GM12878 (cell line): ENCODE results near the gene CENPX. TPM values are rescaled to one million over a fixed set of nuclear protein-coding genes. Genes with fewer than 3 reads are reported as not detected.

Experiments
- ATAC-seq: fragments of 200-7000 bp; cut with Tn5 transposase; 3 replicates; pipeline ENCODE4 v1.9.1; 2020; ENCODE audit warnings: mild to moderate bottlenecking, moderate library complexity
- BruUV-seq: library from RNA; stranded (reverse); fragments of 400-500 nt; replicated peaks from 2 replicates; lab custom pipeline; 2021; lab: Mats Ljungman, UMichigan
- CTCF ChIA-PET: fragments of 300-600 bp; sonication (Branson Sonifier 250); formaldehyde crosslinking; extraction: SDS; loops from one replicate; lab custom pipeline; 2021; ENCODE audit warnings: inconsistent platforms; lab: Yijun Ruan, JAX
- POLR2A ChIA-PET: fragments of 350-600 bp; formaldehyde crosslinking; extraction: SDS; loops from one replicate; lab custom pipeline; 2021; ENCODE audit warnings: inconsistent platforms; lab: Charles Lee
- RAD21 ChIA-PET: fragments of 300-600 bp; sonication (Branson Sonifier 250); formaldehyde crosslinking; loops from one replicate; lab custom pipeline; 2023; ENCODE audit warnings: antibody characterized with exemption; ENCODE audit not compliant: unreplicated experiment; lab: Charles Lee
- SMC1A ChIA-PET: fragments of 300-600 bp; sonication (Branson Sonifier 250); formaldehyde crosslinking; loops from one replicate; lab custom pipeline; 2023; ENCODE audit not compliant: unreplicated experiment, uncharacterized antibody; lab: Charles Lee
- DNase-seq: peaks from one replicate; pipeline ENCODE4 v3.0.0-alpha.2; 2011; ENCODE audit warnings: low read depth, low spot score
- FAIRE-seq: peaks from 3 replicates; lab custom pipeline; 2011; peaks lifted over from hg19 to GRCh38; lab: Jason Lieb, UNC
- H2AFZ ChIP-seq: 2 replicates; pipeline ENCODE4 v1.6.0; 2011; ENCODE audit warnings: low read depth, low read length, control low read depth; ENCODE audit not compliant: control insufficient read depth
- H3K27ac ChIP-seq: 2 replicates; pipeline ENCODE4 v1.5.1; 2011; ENCODE audit warnings: control low read depth; ENCODE audit not compliant: control insufficient read depth, insufficient read depth
- H3K27me3 ChIP-seq, 2 experiments: replicated peaks in 1 of 2; 2 replicates each; pipeline versions ENCODE4 v1.6.0 to v1.6.1; 2011; ENCODE audit warnings: low read length in 1 of 2; ENCODE audit not compliant: control insufficient read depth in 2 of 2, insufficient read depth in 2 of 2
- H3K36me3 ChIP-seq, 2 experiments: 2 replicates each; pipeline ENCODE4 v1.5.1; 2011; ENCODE audit warnings: low read length in 1 of 2; ENCODE audit not compliant: control insufficient read depth in 2 of 2, insufficient read depth in 2 of 2
- H3K4me1 ChIP-seq: 2 replicates; pipeline ENCODE4 v1.6.1; 2011; ENCODE audit warnings: mild to moderate bottlenecking, low read length, moderate library complexity, mixed read lengths; ENCODE audit not compliant: control insufficient read depth, insufficient read depth
- H3K4me2 ChIP-seq: 2 replicates; pipeline ENCODE4 v1.6.0; 2011; ENCODE audit warnings: control low read depth; ENCODE audit not compliant: control insufficient read depth, insufficient read depth
- H3K4me3 ChIP-seq: fragments of 200-600 bp; sonication (generic); 2 replicates; pipeline ENCODE4 v1.5.1; 2016
- H3K79me2 ChIP-seq: 2 replicates; pipeline ENCODE4 v1.6.0; 2011; ENCODE audit warnings: low read length; ENCODE audit not compliant: control insufficient read depth, insufficient read depth
- H3K9ac ChIP-seq: 2 replicates; pipeline ENCODE4 v1.8.0; 2011; ENCODE audit warnings: low read length, control low read depth, mixed read lengths; ENCODE audit not compliant: control insufficient read depth, insufficient read depth
- H3K9me3 ChIP-seq: replicated peaks from 3 replicates; pipeline ENCODE4 v1.5.1; 2011; ENCODE audit warnings: mild to moderate bottlenecking, low read length; ENCODE audit not compliant: control insufficient read depth, insufficient read depth
- H4K20me1 ChIP-seq: 2 replicates; pipeline ENCODE4 v1.6.0; 2011; ENCODE audit not compliant: control insufficient read depth, insufficient read depth
- BHLHE40 ChIP-seq, 2 experiments: fragments of 450-650 bp in 1 of 2; IDR thresholded peaks; 2 replicates each; pipeline ENCODE4 v1.6.1; 2011 to 2017; ENCODE audit warnings: low read depth in 2 of 2, borderline replicate concordance in 1 of 2, improper control_type of control experiment in 1 of 2, low read length in 1 of 2, mild to moderate bottlenecking in 1 of 2
- CHD4 ChIP-seq: fragments of 200-600 bp; sonication (generic); IDR thresholded peaks from 2 replicates; pipeline ENCODE4 v1.6.1; 2016; ENCODE audit warnings: mild to moderate bottlenecking
- DPF2 ChIP-seq: fragments of 450-650 bp; IDR thresholded peaks from 2 replicates; pipeline ENCODE4 v1.6.1; 2017; ENCODE audit warnings: mild to moderate bottlenecking
- EZH2 ChIP-seq: IDR thresholded peaks from 2 replicates; pipeline ENCODE4 v1.6.1; 2012; ENCODE audit warnings: low read depth, mild to moderate bottlenecking, control low read depth, inconsistent platforms, low read length, borderline replicate concordance; ENCODE audit not compliant: control insufficient read depth
- HDAC6 ChIP-seq: fragments of 200-600 bp; sonication (generic); IDR thresholded peaks from one replicate; pipeline ENCODE4 v1.8.0; 2017; ENCODE audit warnings: antibody characterized with exemption; ENCODE audit not compliant: unreplicated experiment
- MTA2 ChIP-seq: fragments of 450-650 bp; IDR thresholded peaks from 2 replicates; pipeline ENCODE4 v1.6.1; 2016; ENCODE audit warnings: low read depth, mild to moderate bottlenecking, moderate library complexity
- NRF1 ChIP-seq: conservative IDR thresholded peaks from 2 replicates; pipeline ENCODE4 v1.6.1; 2011; ENCODE audit warnings: mild to moderate bottlenecking, low read depth, low read length, improper control_type of control experiment
- PBX3 ChIP-seq: IDR thresholded peaks from 2 replicates; pipeline ENCODE4 v1.6.1; 2011; ENCODE audit warnings: mild to moderate bottlenecking, low read depth, low read length, moderate library complexity; ENCODE audit not compliant: insufficient replicate concordance
- RELA ChIP-seq: fragments of 450-650 bp; IDR thresholded peaks from 2 replicates; pipeline ENCODE4 v1.8.0; 2014; ENCODE audit warnings: borderline replicate concordance; ENCODE audit not compliant: partially characterized antibody
- SMC3 ChIP-seq: IDR thresholded peaks from 2 replicates; pipeline ENCODE4 v1.6.1; 2011; ENCODE audit warnings: low read length, improper control_type of control experiment, borderline replicate concordance
- SPI1 ChIP-seq: IDR thresholded peaks from 2 replicates; pipeline ENCODE4 v1.6.1; 2011; ENCODE audit warnings: low read depth, mild to moderate bottlenecking, low read length, moderate library complexity, borderline replicate concordance; ENCODE audit not compliant: insufficient read depth
- STAT3 ChIP-seq: IDR thresholded peaks from 2 replicates; pipeline ENCODE4 v1.6.1; 2011; ENCODE audit warnings: low read depth, low read length, improper control_type of control experiment
- TCF3 ChIP-seq: IDR thresholded peaks from 2 replicates; pipeline ENCODE4 v1.6.1; 2012; ENCODE audit warnings: low read depth, mild to moderate bottlenecking, low read length, borderline replicate concordance; ENCODE audit not compliant: insufficient read depth
- ZBED1 ChIP-seq: IDR thresholded peaks from 2 replicates; pipeline ENCODE4 v1.6.1; 2016; ENCODE audit warnings: borderline replicate concordance
- ZNF207 ChIP-seq: fragments of 450-650 bp; IDR thresholded peaks from 2 replicates; pipeline ENCODE4 v1.6.1; 2014; ENCODE audit warnings: antibody characterized with exemption, mild to moderate bottlenecking, borderline replicate concordance
- WGBS: methylation state at CpG from one replicate; pipeline ENCODE4 v1.1.6; 2016; ENCODE audit warnings: low lambda C conversion rate; ENCODE audit not compliant: insufficient replicate concordance, insufficient coverage; ENCODE audit errors: missing lambda C conversion rate; 5-methylcytosine and 5-hydroxymethylcytosine counted together
- in situ Hi-C: fragments of 300-500 bp; cut with MboI; formaldehyde crosslinking; loops from 9 replicates; pipeline ENCODE4 v1.14.3; 2018; ENCODE audit warnings: mixed read lengths
- intact Hi-C: fragments of 100-400 bp; cut with micrococcal nuclease; formaldehyde crosslinking; loops from one replicate; pipeline ENCODE4 v1.14.2; 2022; ENCODE audit not compliant: unreplicated experiment
- polyA plus RNA-seq, 11 experiments: library from polyadenylated mRNA; depleted of rRNA in 4 of 11; unstranded in 6 of 11; stranded (reverse) in 5 of 11; fragments of >200 nt; fragmentation: Nextera tagmentation in 4 of 11; fragmentation: Illumina TruSeq in 1 of 11; extraction: Ambion mirVana in 4 of 11; extraction: Trizol in 1 of 11; gene quantifications; 1 replicate in 1 of 11; 2 replicates in 10 of 11; pipeline versions ENCODE4 v1.2.1 to v1.2.3, GENCODE V29; 2011 to 2016; ENCODE audit warnings: inconsistent platforms in 2 of 11, missing spikeins in 2 of 11, low read depth in 1 of 11
- total RNA-seq, 4 experiments: library from RNA; depleted of rRNA in 3 of 4; stranded (reverse); fragments of >200 nt in 3 of 4; fragmentation: Illumina TruSeq in 1 of 4; extraction: Trizol in 1 of 4; gene quantifications; 2 replicates each; pipeline versions ENCODE4 v1.2.1 to v1.2.3, GENCODE V29; 2013 to 2021

CENPX gene
- total and polyA plus RNA-seq, 10 of the 15 experiments (the other 5 are each of a cell fraction or from before 2014, with no cell fraction given), result 11.7 to 182 (median 71.9) TPM

- Histone ChIP-seq H3K27ac (no peak overlapping the region), H3K4me3 (no peak overlapping the region), H3K4me1 (no peaks in the 10 kb centered on the region), H3K9ac (no peak overlapping the region), H3K36me3 (peaks cover 0 to 3% of the 10 kb centered on the region in 2 experiments; a peak in 3 of 4 replicates), H3K27me3 (no peaks in the 10 kb centered on the region), H3K4me2 (no peak overlapping the region), H2AFZ (no peak overlapping the region), H4K20me1 (no peaks in the 10 kb centered on the region), H3K79me2 (no peaks in the 10 kb centered on the region), H3K9me3 (no peaks in the 10 kb centered on the region)
- CTCF ChIA-PET, result no interaction called here
- DNase-seq (no peak), FAIRE-seq (no peak), ATAC-seq (no peak)
- POLR2A ChIA-PET, result no interaction called here
- SMC1A ChIA-PET, result no interaction called here
- 77% methylated on average over 11 of the region's 12 CpGs for WGBS
- TF ChIP-seq ZBED1 (no peak), CHD4 (no peak), ZNF207 (no peak), PBX3 (no peak), DPF2 (no peak), MTA2 (no peak), SPI1 (no peak), EZH2 (no peak), SMC3 (no peak), STAT3 (no peak), TCF3 (no peak), HDAC6 (no peak), RELA (no peak), BHLHE40 (IDR thresholded peaks at IDR 0.05; ENCODE audit: borderline replicate concordance in 1 of 2, low read depth in 2 of 2, low read length in 1 of 2) (no peak), NRF1 (no peak)
- in situ Hi-C loops, result no loop called here
- intact Hi-C loops, result no loop called here
- RAD21 ChIA-PET, result no interaction called here
- BruUV-seq, result no TSS peak
Measured at GRCh38 chr17:81999587-81999975, 23.1 kb downstream of the CENPX start.
